Trophoblast cell (in vitro differentiated cells and primary cell): ENCODE measurements around the gene KRTAP23-1.

ENCODE experiments used
- DNase-seq, 2 donors: peaks; one replicate each; pipeline ENCODE4 v3.0.0-alpha.2; 2016
- H2AFZ ChIP-seq: 2 replicates; pipeline ENCODE4 v1.6.1; 2013; ENCODE audit warnings: low read length, moderate library complexity, mild to moderate bottlenecking; ENCODE audit not compliant: insufficient read depth, poor library complexity
- H2AK5ac ChIP-seq: 2 replicates; pipeline ENCODE4 v1.6.1; 2013; ENCODE audit warnings: mild to moderate bottlenecking, low read length
- H2BK120ac ChIP-seq: 2 replicates; pipeline ENCODE4 v1.6.1; 2013; ENCODE audit warnings: low read length, mild to moderate bottlenecking, moderate library complexity; ENCODE audit not compliant: insufficient read depth, poor library complexity
- H2BK12ac ChIP-seq: 2 replicates; pipeline ENCODE4 v1.6.1; 2013; ENCODE audit warnings: mild to moderate bottlenecking, low read length, moderate library complexity
- H2BK5ac ChIP-seq: 2 replicates; pipeline ENCODE4 v1.6.1; 2013; ENCODE audit warnings: low read length, low read depth, moderate library complexity, mild to moderate bottlenecking; ENCODE audit not compliant: poor library complexity
- H3K14ac ChIP-seq: 2 replicates; pipeline ENCODE4 v1.6.1; 2013; ENCODE audit warnings: mild to moderate bottlenecking, low read length
- H3K18ac ChIP-seq: 2 replicates; pipeline ENCODE4 v1.6.1; 2013; ENCODE audit warnings: mild to moderate bottlenecking, low read length
- H3K23ac ChIP-seq: 2 replicates; pipeline ENCODE4 v1.6.1; 2013; ENCODE audit warnings: low read length
- H3K27ac ChIP-seq: 2 replicates; pipeline ENCODE4 v1.5.1; 2013; ENCODE audit warnings: low read depth, mild to moderate bottlenecking, inconsistent platforms, low read length, moderate library complexity
- H3K27me3 ChIP-seq: 2 replicates; pipeline ENCODE4 v1.6.1; 2013; ENCODE audit warnings: inconsistent platforms, mild to moderate bottlenecking, low read length, moderate library complexity; ENCODE audit not compliant: insufficient read depth
- H3K36me3 ChIP-seq, 2 experiments: 1 replicate in 1 of 2; 2 replicates in 1 of 2; pipeline ENCODE4 v1.6.1; 2013; ENCODE audit warnings: low read length in 2 of 2, mild to moderate bottlenecking in 2 of 2, moderate library complexity in 1 of 2; ENCODE audit not compliant: insufficient read depth in 2 of 2, control insufficient read depth in 1 of 2
- H3K4ac ChIP-seq: 2 replicates; pipeline ENCODE4 v1.6.1; 2013; ENCODE audit warnings: low read depth, mild to moderate bottlenecking, low read length, moderate library complexity
- H3K4me1 ChIP-seq, 2 experiments: 1 replicate in 1 of 2; 2 replicates in 1 of 2; pipeline ENCODE4 v1.6.1; 2013; ENCODE audit warnings: low read length in 2 of 2, mild to moderate bottlenecking in 2 of 2, moderate library complexity in 1 of 2; ENCODE audit not compliant: insufficient read depth in 2 of 2, control insufficient read depth in 1 of 2
- H3K4me2 ChIP-seq: 2 replicates; pipeline ENCODE4 v1.6.1; 2013; ENCODE audit warnings: inconsistent platforms, mild to moderate bottlenecking, low read length, moderate library complexity
- H3K4me3 ChIP-seq: 2 replicates; pipeline ENCODE4 v1.5.1; 2013; ENCODE audit warnings: mild to moderate bottlenecking, low read depth, low read length, inconsistent platforms
- H3K79me1 ChIP-seq: one replicate; pipeline ENCODE4 v1.6.1; 2013; ENCODE audit warnings: low read length
- H3K79me2 ChIP-seq: 2 replicates; pipeline ENCODE4 v1.6.1; 2013; ENCODE audit warnings: low read length, mild to moderate bottlenecking; ENCODE audit not compliant: control insufficient read depth, insufficient read depth, poor library complexity
- H3K9ac ChIP-seq: 2 replicates; pipeline ENCODE4 v1.6.1; 2013; ENCODE audit warnings: mild to moderate bottlenecking, low read length
- H3K9me3 ChIP-seq: 2 replicates; pipeline ENCODE4 v1.6.1; 2013; ENCODE audit warnings: low read depth, mild to moderate bottlenecking, control low read depth, inconsistent platforms, low read length; ENCODE audit not compliant: insufficient read depth
- H4K12ac ChIP-seq: 2 replicates; pipeline ENCODE4 v1.6.1; 2013; ENCODE audit warnings: low read depth, mild to moderate bottlenecking, low read length, moderate library complexity
- H4K8ac ChIP-seq: 2 replicates; pipeline ENCODE4 v1.6.1; 2013; ENCODE audit warnings: low read depth, mild to moderate bottlenecking, low read length, moderate library complexity
- H4K91ac ChIP-seq: one replicate; pipeline ENCODE4 v1.6.1; 2013; ENCODE audit warnings: low read depth, mild to moderate bottlenecking, low read length, moderate library complexity
- WGBS: extraction: QIAGEN DNeasy Blood & Tissue Kit; methylation state at CpG from one replicate; pipeline ENCODE4 v1.1.7; 2013; ENCODE audit warnings: missing lambda C conversion rate; ENCODE audit not compliant: insufficient read length, insufficient coverage; ENCODE audit errors: extremely low coverage; 5-methylcytosine and 5-hydroxymethylcytosine counted together

KRTAP23-1 gene

DNA sequence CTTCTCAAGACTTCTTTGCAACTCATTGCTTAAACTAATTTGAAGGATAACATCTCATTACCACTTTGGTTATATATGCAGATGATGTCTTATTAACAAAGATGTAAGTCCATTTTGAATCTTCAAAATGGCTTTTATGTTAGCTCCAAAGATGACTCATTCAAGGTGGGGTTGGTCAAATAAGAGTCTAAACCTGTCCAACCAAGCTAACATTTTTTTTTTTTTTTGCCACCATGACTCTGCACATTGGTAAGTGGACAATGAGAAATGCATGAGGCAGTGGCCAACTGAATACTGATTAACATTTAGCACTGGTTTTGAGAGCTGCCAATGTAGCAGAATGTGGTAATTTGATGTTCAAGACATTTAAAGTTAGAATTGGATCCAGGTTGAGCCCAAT is 10.6 kb downstream of the KRTAP23-1 start:
- H3K4ac ChIP-seq, result no peak overlapping the region
- H3K27ac ChIP-seq, result no peak overlapping the region
- H2AK5ac ChIP-seq, result no peak overlapping the region
- H2AFZ ChIP-seq, result no peak overlapping the region
- no peak overlapping the region for H2BK120ac ChIP-seq
- H3K23ac ChIP-seq, result no peak overlapping the region
- no peak overlapping the region for H3K4me2 ChIP-seq
- H3K79me1 ChIP-seq, result no peaks in the 10 kb centered on the region
- no peak overlapping the region for H4K91ac ChIP-seq
- no peak overlapping the region for H3K14ac ChIP-seq
- no peak overlapping the region for H4K12ac ChIP-seq
- no peak overlapping the region for H4K8ac ChIP-seq
- no peak overlapping the region for H2BK5ac ChIP-seq
- H3K9ac ChIP-seq, result no peak overlapping the region
- no peak overlapping the region for H3K18ac ChIP-seq
- no peaks in the 10 kb centered on the region for H3K27me3 ChIP-seq
- H3K9me3 ChIP-seq, result no peaks in the 10 kb centered on the region
- H3K79me2 ChIP-seq, result no peaks in the 10 kb centered on the region
- no peaks in the 10 kb centered on the region for H3K36me3 ChIP-seq
- H2BK12ac ChIP-seq, result no peak overlapping the region
- no peak overlapping the region for H3K4me3 ChIP-seq
- peak in 1 of 2 donors; percentile 64 for DNase-seq
- no peaks in the 10 kb centered on the region for H3K4me1 ChIP-seq

DNA sequence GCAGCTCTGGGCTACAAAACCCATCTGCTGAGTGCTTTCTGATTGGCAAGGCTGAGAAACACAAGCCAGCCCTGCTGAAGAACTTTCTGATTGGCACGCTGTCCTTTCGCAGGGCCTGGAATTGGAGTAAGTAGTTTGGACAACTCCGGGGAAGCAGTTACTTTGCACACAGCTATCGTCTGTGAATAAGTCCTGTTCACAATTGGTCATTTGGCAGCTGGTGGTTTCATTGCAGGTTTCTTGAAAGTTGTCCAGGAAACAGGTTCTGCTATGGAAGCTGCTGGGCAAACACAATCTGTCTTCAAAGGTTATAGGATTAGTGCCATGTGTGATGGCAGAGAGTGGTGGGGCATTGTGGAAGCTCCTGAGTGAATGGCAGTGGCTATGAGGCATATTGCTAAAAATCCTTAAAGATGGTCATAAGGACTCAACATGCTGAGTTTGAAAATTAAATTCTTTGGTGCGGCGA is 11.1 kb downstream of the KRTAP23-1 start, which contains the start of gene KRTAP27-1:
KRTAP27-1 (minus strand) TSS at position 419 of the 469 bp plus-strand sequence; CDS start at position 393, 26 bp downstream.
- H2AFZ ChIP-seq, result no peak within 1 kb of the TSS
- DNase-seq, result no peak
- H3K4ac ChIP-seq, result no peak within 1 kb of the TSS
- no peaks in the 10 kb centered on the region for H3K27me3 ChIP-seq
- no peak within 1 kb of the TSS for H3K27ac ChIP-seq
- H4K12ac ChIP-seq, result no peak within 1 kb of the TSS
- no peaks in the 10 kb centered on the region for H3K36me3 ChIP-seq
- H2AK5ac ChIP-seq, result no peak within 1 kb of the TSS
- no peak within 1 kb of the TSS for H2BK120ac ChIP-seq
- no peaks in the 10 kb centered on the region for H3K79me1 ChIP-seq
- no peak within 1 kb of the TSS for H3K4me3 ChIP-seq
- H3K4me2 ChIP-seq, result no peak within 1 kb of the TSS
- H2BK12ac ChIP-seq, result no peak within 1 kb of the TSS
- H3K9me3 ChIP-seq, result no peaks in the 10 kb centered on the region
- no peak within 1 kb of the TSS for H4K91ac ChIP-seq
- no peak within 1 kb of the TSS for H3K9ac ChIP-seq
- no peak within 1 kb of the TSS for H4K8ac ChIP-seq
- no CpG with 5 or more reads among the region's 6 CpGs for WGBS
- H3K4me1 ChIP-seq, result no peaks in the 10 kb centered on the region
- no peak within 1 kb of the TSS for H3K23ac ChIP-seq
- H3K18ac ChIP-seq, result no peak within 1 kb of the TSS
- no peak within 1 kb of the TSS for H2BK5ac ChIP-seq
- H3K14ac ChIP-seq, result no peak within 1 kb of the TSS
- H3K79me2 ChIP-seq, result no peaks in the 10 kb centered on the region

DNA sequence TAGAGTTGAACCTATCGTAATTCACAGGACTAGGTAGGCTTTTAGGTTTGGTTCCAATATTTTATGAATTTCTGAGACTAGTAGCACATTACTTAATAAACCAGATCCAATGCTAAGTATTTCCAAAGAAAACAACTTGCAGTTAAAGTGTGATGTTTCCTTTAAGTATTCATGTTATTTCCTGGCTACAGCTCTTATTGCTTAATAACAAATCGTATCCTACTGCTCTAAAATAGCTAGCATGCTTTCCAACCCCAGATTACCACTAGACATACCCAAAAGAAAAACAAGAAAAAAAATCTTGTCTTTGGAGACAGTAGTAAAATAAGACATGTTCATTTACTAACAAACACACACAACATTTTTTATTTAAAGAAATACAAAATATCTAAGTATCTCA is 11.8 kb downstream of the KRTAP23-1 start:
- WGBS, result no CpG with 5 or more reads among the region's 2 CpGs

DNA sequence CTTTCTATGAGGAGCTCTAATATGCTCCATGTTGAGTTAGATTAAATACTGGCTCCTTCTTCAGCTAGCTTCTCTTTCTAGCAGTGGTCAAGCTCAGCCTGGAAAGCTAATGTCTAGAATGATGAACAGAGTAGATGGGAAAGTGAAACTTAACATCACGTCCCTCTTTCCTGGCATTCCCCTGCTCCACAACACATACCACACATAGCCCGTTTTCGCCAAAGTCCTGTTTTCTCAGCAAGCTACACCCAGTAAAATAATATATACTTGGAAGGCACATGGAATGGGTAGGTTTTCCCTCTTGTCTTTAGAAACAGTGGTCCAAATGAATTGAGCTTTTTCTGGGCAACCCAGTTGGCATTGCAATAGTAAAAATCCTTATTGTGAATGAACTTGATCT is 14.7 kb downstream of the KRTAP23-1 start:
- Histone ChIP-seq H3K9me3 (no peaks in the 10 kb centered on the region), H3K36me3 (no peaks in the 10 kb centered on the region), H2AFZ (no peak overlapping the region), H3K9ac (no peak overlapping the region), H3K23ac (no peak overlapping the region), H2BK5ac (no peak overlapping the region), H3K18ac (no peak overlapping the region), H3K14ac (no peak overlapping the region), H3K27ac (no peak overlapping the region), H2AK5ac (no peak overlapping the region), H4K12ac (no peak overlapping the region), H3K4me3 (no peak overlapping the region), H3K4ac (no peak overlapping the region), H2BK12ac (no peak overlapping the region), H3K4me2 (no peak overlapping the region), H3K27me3 (no peaks in the 10 kb centered on the region), H3K79me2 (no peaks in the 10 kb centered on the region), H3K4me1 (no peaks in the 10 kb centered on the region), H4K91ac (no peak overlapping the region), H4K8ac (no peak overlapping the region), H2BK120ac (no peak overlapping the region), H3K79me1 (no peaks in the 10 kb centered on the region)
- WGBS, result no CpG with 5 or more reads among the region's 3 CpGs
- DNase-seq, result peak in 1 of 2 donors; percentile 14

More for the DNA sequence above, 11.8 kb downstream of the KRTAP23-1 start:
- no peak overlapping the region for H4K8ac ChIP-seq
- H2BK12ac ChIP-seq, result no peak overlapping the region
- H4K12ac ChIP-seq, result no peak overlapping the region
- H2BK5ac ChIP-seq, result no peak overlapping the region
- DNase-seq, result peak in 1 of 2 donors; percentile 71
- H3K9ac ChIP-seq, result no peak overlapping the region
- H3K27me3 ChIP-seq, result no peaks in the 10 kb centered on the region
- no peaks in the 10 kb centered on the region for H3K36me3 ChIP-seq
- H3K4me1 ChIP-seq, result no peaks in the 10 kb centered on the region
- H3K4me2 ChIP-seq, result no peak overlapping the region
- H3K9me3 ChIP-seq, result no peaks in the 10 kb centered on the region
- H3K79me2 ChIP-seq, result no peaks in the 10 kb centered on the region
- no peak overlapping the region for H3K4me3 ChIP-seq
- no peak overlapping the region for H3K4ac ChIP-seq
- no peak overlapping the region for H3K18ac ChIP-seq
- no peak overlapping the region for H2AK5ac ChIP-seq
- H2BK120ac ChIP-seq, result no peak overlapping the region
- H3K79me1 ChIP-seq, result no peaks in the 10 kb centered on the region
- no peak overlapping the region for H3K23ac ChIP-seq
- no peak overlapping the region for H3K27ac ChIP-seq
- H2AFZ ChIP-seq, result no peak overlapping the region
- no peak overlapping the region for H4K91ac ChIP-seq
- no peak overlapping the region for H3K14ac ChIP-seq
